OCI-LY7 (cell line): Measurements from ENCODE around the gene PANK2. TPM values are rescaled to one million over a fixed set of nuclear protein-coding genes. Genes with fewer than 3 reads are reported as not detected.

Experiments used
- BruUV-seq: library from RNA; stranded (reverse); fragments of 400-500 nt; replicated peaks from 2 replicates; lab custom pipeline; 2021; lab: Mats Ljungman, UMichigan
- CTCF ChIA-PET: fragments of 300-600 bp; sonication (Branson Sonifier 250); formaldehyde crosslinking; loops from one replicate; lab custom pipeline; 2022; ENCODE audit warnings: antibody characterized with exemption; ENCODE audit not compliant: unreplicated experiment; lab: Charles Lee
- POLR2A ChIA-PET: fragments of 300-600 bp; sonication (Branson Sonifier 250); formaldehyde crosslinking; loops from one replicate; lab custom pipeline; 2022; ENCODE audit warnings: antibody characterized with exemption; lab: Charles Lee
- DNase-seq: peaks from one replicate; pipeline ENCODE4 v3.0.0-alpha.2; 2015; ENCODE audit warnings: low spot score
- H2AFZ ChIP-seq: fragments of 200-600 bp; sonication (generic), shearing (Covaris generic); 2 replicates; pipeline ENCODE4 v1.6.1; 2014; ENCODE audit warnings: mild to moderate bottlenecking, antibody characterized with exemption, low read length, moderate library complexity
- H3K27ac ChIP-seq: fragments of 200-600 bp; sonication (generic); 2 replicates; pipeline ENCODE4 v1.5.1; 2014; ENCODE audit warnings: mixed run types, low read depth, mild to moderate bottlenecking, moderate library complexity, low read length, inconsistent platforms; ENCODE audit not compliant: poor library complexity, severe bottlenecking
- H3K36me3 ChIP-seq: fragments of 200-600 bp; sonication (generic); 2 replicates; pipeline ENCODE4 v1.6.1; 2014; ENCODE audit warnings: mild to moderate bottlenecking, antibody characterized with exemption, low read length, moderate library complexity, mixed read lengths; ENCODE audit not compliant: insufficient read depth
- H3K4me1 ChIP-seq: fragments of 200-600 bp; sonication (generic); 2 replicates; pipeline ENCODE4 v1.5.1; 2014; ENCODE audit warnings: mild to moderate bottlenecking, low read length; ENCODE audit not compliant: insufficient read depth, poor library complexity, severe bottlenecking
- H3K4me2 ChIP-seq: fragments of 200-600 bp; sonication (generic); 2 replicates; pipeline ENCODE4 v1.6.1; 2014; ENCODE audit warnings: mild to moderate bottlenecking, low read length
- H3K4me3 ChIP-seq: fragments of 200-600 bp; sonication (generic); 2 replicates; pipeline ENCODE4 v1.5.1; 2014; ENCODE audit warnings: mild to moderate bottlenecking, low read depth, low read length; ENCODE audit not compliant: poor library complexity, severe bottlenecking
- H3K79me2 ChIP-seq: fragments of 200-600 bp; sonication (generic); 2 replicates; pipeline ENCODE4 v1.6.1; 2016; ENCODE audit warnings: low read depth, mild to moderate bottlenecking, low read length, moderate library complexity, mixed read lengths; ENCODE audit not compliant: insufficient read depth
- H3K9me2 ChIP-seq: fragments of 200-600 bp; sonication (generic); 2 replicates; pipeline ENCODE4 v1.6.1; 2016; ENCODE audit warnings: mild to moderate bottlenecking, low read length, mixed read lengths; ENCODE audit not compliant: insufficient read depth
- H3K9me3 ChIP-seq: fragments of 200-600 bp; sonication (generic); 2 replicates; pipeline ENCODE4 v1.6.1; 2014; ENCODE audit warnings: mild to moderate bottlenecking, mixed run types, low read length, mixed read lengths
- H4K20me1 ChIP-seq: fragments of 200-600 bp; sonication (generic); 2 replicates; pipeline ENCODE4 v1.6.1; 2014; ENCODE audit warnings: mild to moderate bottlenecking, antibody characterized with exemption, low read length, moderate library complexity, mixed read lengths; ENCODE audit not compliant: insufficient read depth
- EZH2phosphoT487 ChIP-seq: fragments of 200-600 bp; sonication (generic); IDR thresholded peaks from 2 replicates; pipeline ENCODE4 v1.6.1; 2018; ENCODE audit warnings: low read depth, borderline replicate concordance, mild to moderate bottlenecking, mixed run types, antibody characterized with exemption, low read length, moderate library complexity, mixed read lengths
- intact Hi-C: fragments of 100-400 bp; cut with micrococcal nuclease; formaldehyde crosslinking; loops from one replicate; pipeline ENCODE4 v1.10.0; 2022; ENCODE audit not compliant: unreplicated experiment
- total RNA-seq, 2 experiments: library from RNA; depleted of rRNA in 1 of 2; stranded (reverse); fragments of >200 nt in 1 of 2; shearing (Covaris generic) in 1 of 2; gene quantifications; 2 replicates each; pipeline ENCODE4 v1.2.3, GENCODE V29; 2014 to 2022
- TF ChIP-seq, protein P1 (sequence below): fragments of 200-600 bp; sonication (generic); conservative IDR thresholded peaks from 2 replicates; pipeline ENCODE4 v1.5.1; 2014; ENCODE audit warnings: mild to moderate bottlenecking, antibody characterized with exemption, low read length, moderate library complexity, mixed read lengths

The PANK2 gene
- total RNA-seq, 2 experiments from 2014 or later = 40.9 to 66.6 TPM

GRCh38 chr20:3927486-3928291 is 38.5 kb downstream of the PANK2 start:
- CTCF ChIA-PET = no interaction called here
- peak; percentile 33 for DNase-seq

GRCh38 chr20:3929713-3930060 is 40.5 kb downstream of the PANK2 start:
- TF ChIP-seq, protein P1, sequence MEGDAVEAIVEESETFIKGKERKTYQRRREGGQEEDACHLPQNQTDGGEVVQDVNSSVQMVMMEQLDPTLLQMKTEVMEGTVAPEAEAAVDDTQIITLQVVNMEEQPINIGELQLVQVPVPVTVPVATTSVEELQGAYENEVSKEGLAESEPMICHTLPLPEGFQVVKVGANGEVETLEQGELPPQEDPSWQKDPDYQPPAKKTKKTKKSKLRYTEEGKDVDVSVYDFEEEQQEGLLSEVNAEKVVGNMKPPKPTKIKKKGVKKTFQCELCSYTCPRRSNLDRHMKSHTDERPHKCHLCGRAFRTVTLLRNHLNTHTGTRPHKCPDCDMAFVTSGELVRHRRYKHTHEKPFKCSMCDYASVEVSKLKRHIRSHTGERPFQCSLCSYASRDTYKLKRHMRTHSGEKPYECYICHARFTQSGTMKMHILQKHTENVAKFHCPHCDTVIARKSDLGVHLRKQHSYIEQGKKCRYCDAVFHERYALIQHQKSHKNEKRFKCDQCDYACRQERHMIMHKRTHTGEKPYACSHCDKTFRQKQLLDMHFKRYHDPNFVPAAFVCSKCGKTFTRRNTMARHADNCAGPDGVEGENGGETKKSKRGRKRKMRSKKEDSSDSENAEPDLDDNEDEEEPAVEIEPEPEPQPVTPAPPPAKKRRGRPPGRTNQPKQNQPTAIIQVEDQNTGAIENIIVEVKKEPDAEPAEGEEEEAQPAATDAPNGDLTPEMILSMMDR = no peak
- TF ChIP-seq EZH2phosphoT487 = no peak
- Histone ChIP-seq H3K79me2 (no peaks in the 10 kb centered on the region), H3K9me2 (no peaks in the 10 kb centered on the region), H3K36me3 (peaks cover 17% of the 10 kb centered on the region), H2AFZ (no peak overlapping the region), H4K20me1 (no peaks in the 10 kb centered on the region), H3K4me2 (no peak overlapping the region), H3K4me3 (no peak overlapping the region), H3K4me1 (peaks cover 24% of the 10 kb centered on the region), H3K9me3 (no peaks in the 10 kb centered on the region), H3K27ac (no peak overlapping the region)
- ChIA-PET POLR2A (no interaction called here), CTCF (no interaction called here)
- BruUV-seq = no TSS peak
- intact Hi-C loops = no loop called here
- no peak for DNase-seq

More at GRCh38 chr20:3927486-3928291, 38.5 kb downstream of the PANK2 start:
- intact Hi-C loops = no loop called here
- H3K9me2 ChIP-seq = no peaks in the 10 kb centered on the region
- H3K4me2 ChIP-seq = no peak overlapping the region
- BruUV-seq = no TSS peak
- H4K20me1 ChIP-seq = 0 out of 2 replicates have a peak, but pooled peaks cover 3% of the 10 kb centered on the region
- peaks cover 16% of the 10 kb centered on the region for H3K4me1 ChIP-seq
- no peak for TF ChIP-seq EZH2phosphoT487
- TF ChIP-seq, protein P1 = no peak
- H3K79me2 ChIP-seq = no peaks in the 10 kb centered on the region
- H3K36me3 ChIP-seq = peaks cover 37% of the 10 kb centered on the region
- no peak overlapping the region for H3K27ac ChIP-seq
- no peak overlapping the region for H2AFZ ChIP-seq
- POLR2A ChIA-PET = interaction anchor here (0.6 to 0.9 kb wide), 2 partner anchors 99 to 654 kb away, joined by 3 read pairs; no protein-coding TSS in a partner anchor
- no peak overlapping the region for H3K4me3 ChIP-seq
- no peaks in the 10 kb centered on the region for H3K9me3 ChIP-seq
